Colonic mucosa (tissue), 4 donors: ENCODE measurements around the gene IL1A. TPM values are rescaled to one million over a fixed set of nuclear protein-coding genes. Genes with fewer than 3 reads are reported as not detected.
"Not testable (repeated sequence)": the region's sequence is repeated elsewhere in the genome, so short reads cannot be mapped to it uniquely, and the experiment has no call there.

Experiments
- DNase-seq: peaks from one replicate; pipeline ENCODE4 v3.0.0-alpha.2; 2020
- H3K27ac ChIP-seq: fragments of 200-600 bp; one replicate; pipeline ENCODE4 v1.8.0; 2021
- H3K27me3 ChIP-seq: fragments of 200-600 bp; one replicate; pipeline ENCODE4 v1.8.0; 2021
- H3K36me3 ChIP-seq: fragments of 200-600 bp; one replicate; pipeline ENCODE4 v1.8.0; 2021
- H3K4me1 ChIP-seq: fragments of 200-600 bp; one replicate; pipeline ENCODE4 v1.8.0; 2021; ENCODE audit warnings: mild to moderate bottlenecking
- H3K4me3 ChIP-seq: fragments of 200-600 bp; one replicate; pipeline ENCODE4 v1.8.0; 2021
- H3K9ac ChIP-seq, 2 donors: one replicate each; pipeline ENCODE4 v1.7.0; 2013; ENCODE audit warnings: control low read depth in 2 of 2, low read depth in 2 of 2, low read length in 2 of 2
- H3K9me3 ChIP-seq: fragments of 200-600 bp; one replicate; pipeline ENCODE4 v1.8.0; 2021
- intact Hi-C: fragments of 100-400 bp; cut with DNase I; formaldehyde crosslinking; loops from one replicate; pipeline ENCODE4 v1.14.1; 2022
- total RNA-seq, 2 donors: library from RNA; stranded (reverse); fragmentation: NEBNext Ultra II Directional in 1 of 2; extraction: Animal tissue kit (Norgen Biotek cat#: 25700) in 1 of 2; gene quantifications; one replicate each; pipeline ENCODE4 v1.2.1, GENCODE V29; 2021
- TF ChIP-seq, protein P1 (sequence below): fragments of 200-600 bp; IDR thresholded peaks from one replicate; pipeline ENCODE4 v1.8.0; 2022; ENCODE audit warnings: antibody characterized with exemption, mild to moderate bottlenecking
- donor health status: healthy.
- donor health status: DM: no; HTN: no; CAD: no.
- donor health status: DM: no; HTN: no; CAD: no.

The IL1A gene, protein sequence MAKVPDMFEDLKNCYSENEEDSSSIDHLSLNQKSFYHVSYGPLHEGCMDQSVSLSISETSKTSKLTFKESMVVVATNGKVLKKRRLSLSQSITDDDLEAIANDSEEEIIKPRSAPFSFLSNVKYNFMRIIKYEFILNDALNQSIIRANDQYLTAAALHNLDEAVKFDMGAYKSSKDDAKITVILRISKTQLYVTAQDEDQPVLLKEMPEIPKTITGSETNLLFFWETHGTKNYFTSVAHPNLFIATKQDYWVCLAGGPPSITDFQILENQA
- total RNA-seq = under 1 TPM in 1 of 2 donors, not detected in 1; 0.45 TPM

DNA sequence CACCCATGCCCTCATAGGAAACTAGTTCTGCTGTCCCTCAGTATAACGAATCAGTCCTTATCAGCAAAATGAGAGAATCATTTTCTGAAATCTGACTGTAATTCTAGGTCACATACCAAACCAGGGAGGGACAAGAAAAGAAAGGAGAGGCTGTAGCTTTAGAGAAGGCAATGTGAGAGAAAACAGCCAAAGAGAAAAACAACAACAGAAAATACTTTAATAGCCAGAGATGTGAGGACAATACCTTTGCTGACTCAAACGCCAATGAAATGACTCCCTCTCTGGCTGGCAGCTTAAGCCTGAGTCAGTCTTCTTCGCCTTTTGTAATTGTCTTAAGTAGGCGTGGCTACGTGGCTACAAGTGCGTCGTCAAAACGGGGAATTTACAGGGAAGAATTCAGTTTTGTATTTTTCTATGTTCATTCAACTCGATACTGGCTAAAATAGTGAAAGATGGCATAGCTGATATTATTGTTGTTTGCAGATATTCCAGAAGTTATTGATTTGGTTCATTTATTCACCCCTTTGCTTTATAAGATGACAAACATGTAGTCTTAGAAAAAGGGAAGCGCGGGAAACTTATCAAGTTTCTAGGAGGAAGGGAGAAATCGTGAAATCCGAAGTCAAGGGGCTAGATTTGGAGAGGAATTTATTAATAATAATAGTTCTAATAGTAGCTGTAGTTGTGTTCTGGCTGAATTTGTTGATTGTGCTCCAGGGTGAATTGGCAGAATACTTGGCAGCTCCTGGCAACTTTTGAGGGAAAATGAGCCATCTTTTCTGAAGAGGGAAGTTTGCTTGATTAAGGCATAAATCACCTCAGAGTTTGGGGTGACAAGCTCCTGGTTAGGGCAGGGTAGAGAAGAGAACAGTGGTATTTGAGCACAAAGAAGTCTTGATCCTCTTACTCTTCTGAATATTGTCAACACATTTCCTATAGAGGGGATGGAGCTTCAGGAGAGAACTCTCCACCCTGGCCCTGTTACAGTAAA, at the start of gene IL1A:
Gene IL1A (minus strand): TSS at position 295 of the 991 bp plus-strand sequence. CDS start 723 bp downstream, outside the sequence.
- TF ChIP-seq, protein P1, sequence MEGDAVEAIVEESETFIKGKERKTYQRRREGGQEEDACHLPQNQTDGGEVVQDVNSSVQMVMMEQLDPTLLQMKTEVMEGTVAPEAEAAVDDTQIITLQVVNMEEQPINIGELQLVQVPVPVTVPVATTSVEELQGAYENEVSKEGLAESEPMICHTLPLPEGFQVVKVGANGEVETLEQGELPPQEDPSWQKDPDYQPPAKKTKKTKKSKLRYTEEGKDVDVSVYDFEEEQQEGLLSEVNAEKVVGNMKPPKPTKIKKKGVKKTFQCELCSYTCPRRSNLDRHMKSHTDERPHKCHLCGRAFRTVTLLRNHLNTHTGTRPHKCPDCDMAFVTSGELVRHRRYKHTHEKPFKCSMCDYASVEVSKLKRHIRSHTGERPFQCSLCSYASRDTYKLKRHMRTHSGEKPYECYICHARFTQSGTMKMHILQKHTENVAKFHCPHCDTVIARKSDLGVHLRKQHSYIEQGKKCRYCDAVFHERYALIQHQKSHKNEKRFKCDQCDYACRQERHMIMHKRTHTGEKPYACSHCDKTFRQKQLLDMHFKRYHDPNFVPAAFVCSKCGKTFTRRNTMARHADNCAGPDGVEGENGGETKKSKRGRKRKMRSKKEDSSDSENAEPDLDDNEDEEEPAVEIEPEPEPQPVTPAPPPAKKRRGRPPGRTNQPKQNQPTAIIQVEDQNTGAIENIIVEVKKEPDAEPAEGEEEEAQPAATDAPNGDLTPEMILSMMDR = no peak
- Histone ChIP-seq H3K4me3 (no peak within 1 kb of the TSS), H3K4me1 (no peaks in the 10 kb centered on the region), H3K9ac (no peak within 1 kb of the TSS), H3K27me3 (no peaks in the 10 kb centered on the region), H3K27ac (no peak within 1 kb of the TSS), H3K9me3 (no peaks in the 10 kb centered on the region), H3K36me3 (no peaks in the 10 kb centered on the region)
- DNase-seq = peak; percentile 30
- intact Hi-C loops = no loop called here

DNA sequence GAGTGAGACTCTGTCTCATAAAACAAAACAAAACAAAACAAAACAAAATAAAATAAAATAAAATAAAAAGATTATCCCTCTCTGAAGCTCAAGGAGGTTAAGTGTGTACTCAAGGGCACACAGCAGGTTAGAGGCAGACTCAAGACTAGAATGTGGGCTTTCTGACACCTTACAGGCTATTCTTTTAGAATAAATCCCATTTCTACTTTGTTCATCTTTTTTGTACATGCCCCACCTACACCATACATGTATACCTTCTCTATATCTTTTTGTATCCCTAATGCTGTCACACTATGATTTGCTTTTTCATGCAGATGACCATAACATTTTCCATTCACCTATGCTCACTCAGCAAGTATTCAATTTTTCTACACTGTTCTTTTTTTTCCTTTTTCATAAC, 49.7 kb upstream of the IL1A start:
- Histone ChIP-seq H3K27ac (peak overlapping the region; percentile 56), H3K27me3 (no peaks in the 10 kb centered on the region), H3K4me3 (no peak overlapping the region), H3K36me3 (no peaks in the 10 kb centered on the region), H3K9me3 (no peaks in the 10 kb centered on the region), H3K4me1 (peaks cover 10% of the 10 kb centered on the region), H3K9ac (no peak overlapping the region)
- no peak for DNase-seq
- TF ChIP-seq, protein P1 = no peak
- intact Hi-C loops = no loop called here

DNA sequence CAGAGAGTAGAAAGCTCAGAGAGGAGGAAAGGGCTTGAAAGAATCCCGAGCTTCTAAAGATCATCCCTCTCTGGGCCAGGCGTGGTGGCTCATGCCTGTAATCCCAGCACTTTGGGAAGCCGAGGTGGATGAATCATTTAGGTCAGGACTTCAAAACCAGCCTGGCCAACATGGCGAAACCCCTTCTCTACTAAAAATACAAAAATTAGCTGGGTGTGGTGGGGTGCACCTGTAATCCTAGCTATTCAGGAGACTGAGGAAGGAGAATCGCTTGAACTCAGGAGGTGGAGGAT, 49.3 kb upstream of the IL1A start:
- H3K9ac ChIP-seq, H3K36me3 ChIP-seq, H3K4me3 ChIP-seq, DNase-seq, H3K4me1 ChIP-seq, H3K9me3 ChIP-seq, intact Hi-C loops, H3K27me3 ChIP-seq, H3K27ac ChIP-seq: not testable (repeated sequence)

DNA sequence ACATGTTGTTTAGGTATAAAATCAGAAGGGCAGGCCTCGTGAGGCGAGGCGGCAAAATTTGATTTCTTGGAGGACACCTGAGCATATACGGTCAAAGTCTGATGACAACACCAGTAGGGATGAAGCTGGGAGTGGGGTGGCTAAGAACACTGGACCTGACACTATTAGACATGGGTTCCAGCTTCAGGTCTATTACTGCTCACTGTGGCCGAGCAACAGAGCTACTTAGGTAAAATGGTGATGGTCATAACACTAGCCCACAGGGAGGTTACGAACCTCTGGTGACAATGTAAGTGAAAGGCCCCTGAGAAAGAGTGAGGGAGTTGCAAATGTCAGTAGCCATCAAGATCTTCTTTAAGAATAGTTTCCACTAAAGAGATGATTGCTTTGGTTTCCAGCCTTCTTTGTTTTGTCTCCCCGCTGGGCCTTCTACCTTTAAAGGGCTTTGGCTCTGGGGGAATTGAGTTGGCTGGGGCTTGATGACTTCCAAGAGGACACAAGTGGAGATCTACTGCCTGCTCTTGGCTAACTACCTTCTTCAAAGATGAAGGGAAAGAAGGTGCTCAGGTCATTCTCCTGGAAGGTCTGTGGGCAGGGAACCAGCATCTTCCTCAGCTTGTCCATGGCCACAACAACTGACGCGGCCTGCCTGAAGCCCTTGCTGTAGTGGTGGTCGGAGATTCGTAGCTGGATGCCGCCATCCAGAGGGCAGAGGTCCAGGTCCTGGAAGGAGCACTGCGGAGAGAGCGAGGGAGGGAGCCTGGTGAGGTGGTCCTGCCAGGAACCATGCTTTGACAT, 48.7 kb upstream of the IL1A start:
- Histone ChIP-seq H3K9me3 (no peaks in the 10 kb centered on the region), H3K4me3 (no peak overlapping the region)

DNA sequence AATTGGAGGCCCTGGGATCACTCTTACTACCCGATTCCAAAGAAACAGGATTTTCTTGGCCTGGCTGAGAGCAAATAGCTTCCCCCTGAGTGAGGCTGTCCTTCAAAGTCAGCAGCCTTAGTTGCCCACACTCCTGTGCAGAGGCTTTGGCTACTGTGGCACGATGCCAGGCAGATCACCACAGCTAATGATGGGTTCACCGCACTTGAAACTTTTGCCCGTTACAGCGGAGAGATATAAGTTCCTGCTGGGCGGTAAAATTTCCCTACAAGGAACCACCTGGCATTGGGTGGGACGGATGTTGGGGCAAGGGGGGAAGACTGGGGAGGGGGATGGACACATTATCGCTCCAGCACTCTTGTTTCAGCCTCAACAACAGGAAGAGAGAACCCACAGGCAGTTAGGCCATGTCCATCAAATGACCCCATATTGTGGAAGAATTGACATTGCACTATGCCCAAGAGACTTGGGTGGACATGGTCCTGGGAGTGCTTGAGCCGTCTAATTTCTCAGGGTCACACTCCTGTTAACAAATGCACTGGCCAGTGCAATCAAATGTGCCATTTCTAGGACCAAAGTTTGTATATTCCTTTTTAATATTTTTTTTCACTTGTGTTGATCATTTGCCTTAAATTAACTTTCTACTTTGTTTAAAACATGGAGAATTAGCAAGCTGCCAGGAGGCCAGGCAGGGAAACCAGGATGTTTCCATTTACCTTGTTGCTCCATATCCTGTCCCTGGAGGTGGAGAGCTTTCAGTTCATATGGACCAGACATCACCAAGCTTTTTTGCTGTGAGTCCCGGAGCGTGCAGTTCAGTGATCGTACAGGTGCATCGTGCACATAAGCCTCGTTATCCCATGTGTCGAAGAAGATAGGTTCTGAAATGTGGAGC, 47.9 kb upstream of the IL1A start:
- TF ChIP-seq, protein P1 = no peak
- Histone ChIP-seq H3K27ac (no peak overlapping the region), H3K27me3 (no peaks in the 10 kb centered on the region), H3K36me3 (no peaks in the 10 kb centered on the region), H3K9ac (no peak overlapping the region), H3K9me3 (no peaks in the 10 kb centered on the region), H3K4me1 (peaks cover 10% of the 10 kb centered on the region), H3K4me3 (no peak overlapping the region)
- intact Hi-C loops = no loop called here
- no peak for DNase-seq

More for the DNA sequence above, 48.7 kb upstream of the IL1A start:
- DNase-seq = no peak
- Histone ChIP-seq H3K27me3 (no peaks in the 10 kb centered on the region), H3K4me1 (peaks cover 10% of the 10 kb centered on the region), H3K27ac (no peak overlapping the region), H3K9ac (no peak overlapping the region), H3K36me3 (no peaks in the 10 kb centered on the region)
- intact Hi-C loops = no loop called here
- TF ChIP-seq, protein P1 = no peak
